H1 (cell line): ENCODE measurements around the gene RAB40A. TPM values are rescaled to one million over a fixed set of nuclear protein-coding genes. Genes with fewer than 3 reads are reported as not detected.

Experiments used
- MAX ChIP-seq: IDR thresholded peaks from 2 replicates; pipeline ENCODE4 v1.6.1; 2012; ENCODE audit warnings: inconsistent platforms
- ZNF274 ChIP-seq: IDR thresholded peaks from 2 replicates; pipeline ENCODE4 v1.7.0; 2012; ENCODE audit warnings: low read length, borderline replicate concordance; ENCODE audit errors: extremely low read depth
- polyA plus RNA-seq, 7 experiments: library from polyadenylated mRNA; depleted of rRNA in 3 of 7; stranded (reverse) in 5 of 7; unstranded in 2 of 7; fragments of >200 nt in 5 of 7; fragments of 200-250 nt in 2 of 7; gene quantifications; 1 replicate in 5 of 7; 2 replicates in 1 of 7; 4 replicates in 1 of 7; pipeline versions ENCODE4 v1.2.1 to v1.2.3, GENCODE V29; 2011 to 2013; ENCODE audit warnings: missing spikeins in 2 of 7, mixed read lengths in 2 of 7
- total RNA-seq: library from RNA; stranded (reverse); fragmentation: NEBNext Ultra II Directional; extraction: Animal tissue kit (Norgen Biotek cat#: 25700); gene quantifications from 2 replicates; pipeline ENCODE4 v1.2.1, GENCODE V29; 2021

RAB40A gene
- total and polyA plus RNA-seq, 2 of the 8 experiments (the other 6 are each of a cell fraction or from before 2014, with no cell fraction given), result 0.09 to 0.21 TPM

DNA sequence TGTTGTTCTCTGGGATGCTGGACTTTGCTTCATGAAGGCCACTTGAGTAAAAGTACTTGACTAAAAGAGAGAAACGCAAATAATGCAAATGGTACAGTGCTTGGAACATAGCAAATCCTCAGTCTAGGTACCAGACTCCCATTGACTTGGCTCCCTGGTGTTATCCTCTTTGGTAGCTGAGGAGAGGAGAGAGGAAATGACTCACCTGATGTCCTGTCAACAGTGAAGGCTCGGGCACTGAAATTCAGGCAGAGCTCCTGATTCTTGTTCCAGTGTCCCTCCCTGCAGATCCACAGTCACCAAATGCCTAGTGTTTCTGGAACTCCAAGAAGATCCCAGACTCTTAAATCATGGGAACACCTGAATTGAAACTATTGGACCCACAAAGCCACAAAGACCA is 43.5 kb upstream of the RAB40A start (continued):
- TF ChIP-seq MAX (no peak), ZNF274 (no peak)
- TF ChIP-seq, all 59 proteins: peak for 0
